IPS-20b (cell line): ENCODE data around the gene MBL2.

Source experiments
- H3K27ac ChIP-seq: one replicate; pipeline ENCODE4 v1.5.1; 2013; ENCODE audit warnings: low read length
- H3K27me3 ChIP-seq: 2 replicates; pipeline ENCODE4 v1.6.1; 2013; ENCODE audit warnings: mild to moderate bottlenecking, low read length, inconsistent platforms; ENCODE audit not compliant: insufficient read depth
- H3K36me3 ChIP-seq: 2 replicates; pipeline ENCODE4 v1.6.1; 2013; ENCODE audit warnings: low read depth, mild to moderate bottlenecking, inconsistent platforms, low read length, moderate library complexity; ENCODE audit not compliant: insufficient read depth
- H3K4me1 ChIP-seq: 2 replicates; pipeline ENCODE4 v1.6.1; 2013; ENCODE audit warnings: mild to moderate bottlenecking, control low read depth, inconsistent platforms, low read length, moderate library complexity; ENCODE audit not compliant: insufficient read depth
- H3K4me3 ChIP-seq: 2 replicates; pipeline ENCODE4 v1.5.1; 2013; ENCODE audit warnings: mild to moderate bottlenecking, low read length, inconsistent platforms
- H3K9ac ChIP-seq: 2 replicates; pipeline ENCODE4 v1.6.1; 2013; ENCODE audit warnings: low read depth, mild to moderate bottlenecking, inconsistent platforms, low read length, moderate library complexity
- H3K9me3 ChIP-seq: 2 replicates; pipeline ENCODE4 v1.6.1; 2013; ENCODE audit warnings: mild to moderate bottlenecking, low read depth, low read length, inconsistent platforms; ENCODE audit not compliant: insufficient read depth

MBL2 gene

DNA sequence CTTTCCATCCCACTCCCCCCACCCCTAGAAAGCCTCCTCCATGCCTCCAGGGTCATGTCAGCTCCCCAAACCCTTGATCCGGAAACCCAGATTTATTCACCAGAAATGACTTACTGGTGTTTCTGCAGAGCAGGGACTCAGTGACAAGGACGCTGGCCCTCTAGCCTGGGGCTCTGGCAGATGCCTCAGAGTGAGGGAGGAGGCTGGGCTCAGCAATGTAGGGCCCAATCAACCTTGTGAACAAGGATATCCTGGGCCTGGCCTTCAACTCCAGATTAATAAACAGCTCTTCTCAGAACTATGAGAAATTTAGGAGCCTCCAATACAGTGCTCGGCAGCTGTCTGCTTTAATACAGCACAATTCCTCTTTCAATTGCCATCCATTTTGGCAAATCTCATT, at the start of gene MBL2:
TSS of gene MBL2 (minus strand) at position 162 of the 400 bp plus-strand sequence. CDS start 1,149 bp downstream, outside the sequence.
- H3K4me3 ChIP-seq: no peak within 1 kb of the TSS

DNA sequence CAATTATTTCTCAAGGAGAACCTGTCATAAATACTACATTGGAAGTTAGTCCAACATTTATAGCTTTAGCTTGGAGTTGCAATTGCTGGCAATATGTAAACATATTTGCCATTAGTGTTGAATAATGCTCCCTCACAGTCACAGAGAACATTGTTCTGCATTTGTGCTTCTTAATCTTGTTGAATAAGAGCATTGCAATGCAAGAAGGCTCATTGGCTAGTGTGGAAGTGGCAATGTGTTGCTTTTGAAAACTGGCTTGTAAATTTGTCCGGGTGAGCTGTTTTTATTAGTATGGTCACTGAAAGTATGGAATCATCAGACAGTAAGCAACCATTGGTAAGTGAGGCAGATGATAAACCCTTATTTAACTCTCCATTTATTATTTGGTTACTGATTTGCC, 47.7 kb upstream of the MBL2 start:
- Histone ChIP-seq H3K27me3 (no peaks in the 10 kb centered on the region), H3K27ac (no peak overlapping the region), H3K9me3 (no peaks in the 10 kb centered on the region), H3K36me3 (no peaks in the 10 kb centered on the region), H3K4me1 (peaks cover 12% of the 10 kb centered on the region; the same call in 1 of the 2 replicates), H3K4me3 (no peak overlapping the region), H3K9ac (no peak overlapping the region)

More for the DNA sequence above, at the start of gene MBL2:
- Histone ChIP-seq H3K27ac (no peak within 1 kb of the TSS), H3K36me3 (no peaks in the 10 kb centered on the region), H3K9me3 (no peaks in the 10 kb centered on the region), H3K4me1 (no peaks in the 10 kb centered on the region), H3K27me3 (no peaks in the 10 kb centered on the region), H3K9ac (no peak within 1 kb of the TSS)

DNA sequence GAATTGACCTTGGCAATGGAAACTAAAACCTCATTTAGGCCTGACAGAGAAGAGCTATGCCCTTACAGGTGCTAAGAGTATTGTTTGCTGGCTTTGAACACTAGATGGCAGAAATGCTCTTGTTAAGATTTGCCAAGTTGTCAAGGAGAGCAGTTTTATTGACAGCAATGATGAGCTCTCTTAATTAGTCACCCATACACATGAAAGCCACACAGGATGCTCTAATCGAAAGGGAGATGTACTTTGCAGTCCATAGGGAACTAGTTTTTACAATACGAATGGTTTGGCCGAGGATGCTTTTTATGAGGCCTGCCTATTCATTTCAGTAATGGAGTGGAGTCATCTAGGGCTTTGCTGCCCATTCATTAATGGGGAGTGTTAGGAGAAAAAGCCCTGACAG, 45.4 kb upstream of the MBL2 start:
- Histone ChIP-seq H3K4me3 (no peak overlapping the region), H3K4me1 (peaks cover 12% of the 10 kb centered on the region; the same call in 1 of the 2 replicates), H3K9me3 (no peaks in the 10 kb centered on the region), H3K36me3 (no peaks in the 10 kb centered on the region), H3K27ac (no peak overlapping the region), H3K9ac (no peak overlapping the region), H3K27me3 (no peaks in the 10 kb centered on the region)

GRCh38 chr10:52814506-52814905, 41.9 kb upstream of the MBL2 start:
- H3K9ac ChIP-seq: no peak overlapping the region
- H3K36me3 ChIP-seq: no peaks in the 10 kb centered on the region
- no peak overlapping the region for H3K4me3 ChIP-seq
- no peaks in the 10 kb centered on the region for H3K27me3 ChIP-seq
- no peak overlapping the region for H3K27ac ChIP-seq
- peaks cover 8% of the 10 kb centered on the region; the same call in 1 of the 2 replicates for H3K4me1 ChIP-seq
- H3K9me3 ChIP-seq: no peaks in the 10 kb centered on the region

DNA sequence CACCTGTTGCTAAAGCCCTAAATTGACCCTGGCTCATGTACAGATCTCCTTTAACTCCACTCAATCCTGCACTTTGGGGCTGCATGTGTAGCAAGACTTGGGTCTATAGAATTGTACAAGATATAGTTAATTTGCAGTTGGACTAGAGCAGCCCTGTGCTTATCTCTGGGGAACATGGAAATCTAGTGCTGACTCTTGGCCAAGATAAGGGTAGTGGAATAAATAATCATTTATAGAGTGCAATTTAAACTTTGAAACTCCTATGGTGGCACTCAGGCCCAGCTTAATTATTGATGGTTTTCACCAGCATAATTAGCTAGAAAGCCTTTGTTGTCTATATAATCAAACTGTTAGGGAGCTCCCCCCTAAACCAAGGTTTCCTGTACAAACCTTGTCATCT, 39.2 kb upstream of the MBL2 start:
- H3K9ac ChIP-seq: no peak overlapping the region
- H3K9me3 ChIP-seq: no peaks in the 10 kb centered on the region
- no peaks in the 10 kb centered on the region for H3K27me3 ChIP-seq
- H3K4me3 ChIP-seq: no peak overlapping the region
- H3K36me3 ChIP-seq: no peaks in the 10 kb centered on the region
- H3K27ac ChIP-seq: no peak overlapping the region
- no peaks in the 10 kb centered on the region for H3K4me1 ChIP-seq

- Histone ChIP-seq H3K9me3 (no peaks in the 10 kb centered on the region), H3K9ac (no peak overlapping the region), H3K4me3 (no peak overlapping the region), H3K27ac (no peak overlapping the region), H3K4me1 (no peaks in the 10 kb centered on the region), H3K27me3 (no peaks in the 10 kb centered on the region), H3K36me3 (no peaks in the 10 kb centered on the region)
Observed at GRCh38 chr10:52810761-52811160, 38.2 kb upstream of the MBL2 start.

DNA sequence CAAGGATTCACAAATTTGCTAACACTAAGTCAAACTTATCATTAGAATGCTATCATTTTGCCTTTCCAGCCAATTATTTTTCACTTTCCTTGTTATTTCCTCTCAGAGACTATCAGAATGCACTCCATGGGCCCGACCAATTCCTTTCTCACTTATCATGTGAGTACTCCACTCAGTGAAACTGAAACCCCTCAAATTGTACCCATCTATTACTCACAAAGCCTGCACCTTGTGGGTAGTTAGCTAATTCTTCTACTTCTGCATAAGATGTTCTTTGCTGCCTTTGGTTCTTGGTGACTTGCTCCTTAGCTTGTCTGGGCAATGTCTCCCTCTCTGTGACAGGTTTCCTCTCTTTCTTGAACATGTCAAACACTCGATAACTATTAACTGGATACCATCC, 35.2 kb upstream of the MBL2 start:
- Histone ChIP-seq H3K27me3 (no peaks in the 10 kb centered on the region), H3K9me3 (no peaks in the 10 kb centered on the region), H3K36me3 (no peaks in the 10 kb centered on the region), H3K4me3 (no peak overlapping the region), H3K9ac (no peak overlapping the region), H3K27ac (no peak overlapping the region), H3K4me1 (no peaks in the 10 kb centered on the region)

DNA sequence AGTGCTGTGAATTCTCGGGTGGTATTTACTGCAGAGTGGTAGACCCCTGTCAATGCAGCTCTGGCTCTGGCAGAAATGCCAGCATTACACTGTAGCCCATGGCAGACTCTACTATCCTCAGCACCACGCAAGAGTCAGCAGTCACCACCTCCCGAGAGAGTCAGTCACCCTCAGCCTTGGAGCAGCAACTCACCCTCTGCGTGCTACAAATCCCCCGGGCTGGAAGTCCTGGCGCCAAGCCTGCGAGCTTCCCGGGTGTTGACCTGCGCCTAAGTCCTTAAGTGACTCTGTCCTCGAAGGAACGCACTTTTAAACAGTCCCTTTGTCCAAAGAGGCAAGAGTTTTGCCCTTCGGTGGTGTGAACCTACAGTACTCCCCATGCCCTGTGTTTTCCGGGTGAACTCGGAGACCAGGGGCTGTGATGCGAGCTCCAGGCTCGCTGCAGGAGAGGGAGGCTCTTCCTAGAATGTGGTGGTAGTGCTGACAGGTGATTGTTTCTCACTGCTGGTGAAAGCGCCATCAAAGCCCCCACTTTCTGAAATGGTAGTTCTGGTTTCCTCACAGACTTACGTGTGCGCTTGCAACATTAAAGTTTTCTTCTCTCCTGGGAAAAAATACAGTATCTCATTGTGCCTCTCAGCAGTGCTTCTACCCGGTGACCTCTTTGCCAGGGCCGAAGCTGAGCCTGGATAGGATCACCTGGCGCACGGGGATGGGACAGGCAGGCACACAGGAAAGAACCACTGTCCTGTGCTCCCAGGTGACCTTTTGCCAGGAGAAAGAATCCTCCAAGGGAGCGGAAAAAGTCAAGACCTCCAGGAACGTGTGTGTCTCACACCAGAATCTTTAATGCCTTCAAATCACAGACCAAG, 33.1 kb upstream of the MBL2 start:
- H3K27me3 ChIP-seq: no peaks in the 10 kb centered on the region

DNA sequence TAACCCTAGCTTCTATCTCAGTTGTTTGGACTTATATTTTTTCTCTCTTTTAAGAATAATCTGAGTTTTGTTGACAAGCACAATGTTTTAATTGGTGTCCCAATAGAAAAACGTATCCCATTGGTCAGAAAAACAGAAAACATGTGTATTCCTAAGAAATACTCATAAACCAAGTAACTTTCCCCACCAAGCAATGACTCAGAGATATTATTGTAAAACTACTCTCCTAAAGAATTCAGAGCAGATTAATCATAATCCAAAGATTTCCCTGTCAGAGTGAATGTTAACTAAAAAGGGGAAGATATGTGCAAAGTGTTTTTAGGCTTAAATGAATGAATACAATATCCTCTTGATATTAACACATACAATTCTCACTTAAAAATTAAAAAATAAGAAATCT, 29.4 kb upstream of the MBL2 start:
- no peak overlapping the region for H3K9ac ChIP-seq
- H3K4me3 ChIP-seq: no peak overlapping the region
- H3K27me3 ChIP-seq: no peaks in the 10 kb centered on the region
- no peak overlapping the region for H3K27ac ChIP-seq
- no peaks in the 10 kb centered on the region for H3K9me3 ChIP-seq
- no peaks in the 10 kb centered on the region for H3K4me1 ChIP-seq
- no peaks in the 10 kb centered on the region for H3K36me3 ChIP-seq

More for the DNA sequence above, 33.1 kb upstream of the MBL2 start:
- Histone ChIP-seq H3K4me3 (no peak overlapping the region), H3K9ac (no peak overlapping the region), H3K9me3 (no peaks in the 10 kb centered on the region), H3K27ac (no peak overlapping the region), H3K4me1 (no peaks in the 10 kb centered on the region), H3K36me3 (no peaks in the 10 kb centered on the region)

- no peak overlapping the region for H3K27ac ChIP-seq
- no peaks in the 10 kb centered on the region for H3K27me3 ChIP-seq
- H3K9ac ChIP-seq: no peak overlapping the region
- H3K9me3 ChIP-seq: no peaks in the 10 kb centered on the region
- H3K4me3 ChIP-seq: no peak overlapping the region
- no peaks in the 10 kb centered on the region for H3K36me3 ChIP-seq
- no peaks in the 10 kb centered on the region for H3K4me1 ChIP-seq
Observed at GRCh38 chr10:52786098-52786497, 13.5 kb upstream of the MBL2 start.

GRCh38 chr10:52785418-52785817, 12.8 kb upstream of the MBL2 start:
- Histone ChIP-seq H3K4me1 (no peaks in the 10 kb centered on the region), H3K9me3 (no peaks in the 10 kb centered on the region), H3K4me3 (no peak overlapping the region), H3K27ac (no peak overlapping the region), H3K9ac (no peak overlapping the region), H3K36me3 (no peaks in the 10 kb centered on the region), H3K27me3 (no peaks in the 10 kb centered on the region)

DNA sequence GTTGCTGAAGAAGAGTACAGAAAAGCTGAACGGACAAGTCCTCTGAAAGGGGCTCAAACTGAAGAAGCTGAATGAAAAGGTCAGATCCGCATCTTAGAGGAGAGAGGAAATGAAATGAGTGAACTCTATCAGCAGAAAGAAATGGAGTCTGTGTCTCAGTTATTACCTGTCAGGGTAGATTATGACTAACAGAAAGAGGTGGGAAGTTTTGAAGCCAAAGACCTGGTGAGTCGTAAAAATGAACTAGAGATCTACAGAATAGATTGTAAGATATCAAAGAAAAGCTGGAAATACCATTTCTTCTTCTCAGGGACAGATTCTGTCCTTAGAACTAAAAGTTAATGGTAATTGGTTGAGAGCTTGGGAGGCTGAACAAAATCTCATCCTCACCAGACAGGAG, 11.1 kb upstream of the MBL2 start:
- Histone ChIP-seq H3K9ac (no peak overlapping the region), H3K27me3 (no peaks in the 10 kb centered on the region), H3K4me3 (no peak overlapping the region), H3K27ac (no peak overlapping the region), H3K4me1 (no peaks in the 10 kb centered on the region), H3K9me3 (no peaks in the 10 kb centered on the region), H3K36me3 (no peaks in the 10 kb centered on the region)
